ENCODE measurements around the gene RAG2. TPM values are rescaled to one million over a fixed set of nuclear protein-coding genes. Genes with fewer than 3 reads are reported as not detected.
"Not testable (repeated sequence)": the region's sequence is repeated elsewhere in the genome, so short reads cannot be mapped to it uniquely, and the experiment has no call there.

RAG2 gene
- total RNA-seq, 1 donor from 2014 or later, result not detected

GRCh38 chr11:36557390-36557789 lies 40.6 kb downstream of the RAG2 start:
- not testable (repeated sequence) for DNase-seq (ENCODE audit: low read depth, low spot score)

DNA sequence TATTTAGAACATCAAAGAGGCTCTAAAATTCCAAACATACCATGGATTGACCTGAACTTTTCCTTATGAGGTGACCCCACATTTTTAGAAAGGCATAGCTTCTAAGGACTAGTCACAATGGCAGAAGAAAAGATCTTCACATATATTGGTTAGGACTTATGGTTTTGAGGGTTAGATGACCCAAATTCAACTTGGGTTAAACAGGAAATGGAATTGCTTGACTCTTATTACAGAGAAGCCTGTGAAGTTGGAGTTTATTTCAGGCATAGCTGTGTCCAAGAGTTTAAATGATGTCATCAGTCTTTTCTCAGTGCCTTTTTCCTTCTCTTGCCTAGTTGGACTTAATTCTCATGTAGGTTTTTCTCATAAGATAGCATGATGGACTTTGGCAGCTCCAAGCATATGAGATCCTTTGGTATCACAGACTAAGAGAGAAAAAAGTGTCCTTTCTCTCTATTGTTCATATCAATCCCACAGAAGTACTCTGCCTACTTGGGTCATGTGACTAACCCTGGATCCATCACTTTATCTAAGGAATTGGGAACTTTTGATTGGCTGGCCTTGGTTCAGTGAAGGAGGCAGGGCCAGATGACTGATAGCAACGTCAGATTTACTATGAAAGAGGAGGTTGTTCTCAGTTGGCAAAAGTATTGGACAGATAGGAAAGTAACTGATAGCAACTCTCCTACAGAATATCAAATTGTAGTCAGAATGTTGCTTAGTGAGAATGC lies 47.5 kb downstream of the RAG2 start:
- no peak for DNase-seq (ENCODE audit: low read depth, low spot score)

Other genes with a start within 250 kb of the RAG2 start
- 7.6 and 11.5 TPM in 2 replicates for gene TRAF6, start 88.0 kb downstream of the RAG2 start, total RNA-seq
- gene RAG1, start 30.2 kb downstream of the RAG2 start, total RNA-seq, result 0.78 and 1.1 TPM in 2 replicates
- gene IFTAP, start 3.7 kb downstream of the RAG2 start, total RNA-seq, result 30.3 and 33.2 TPM in 2 replicates

Measured in pulmonary artery endothelial cell (primary cell).